ENCODE measurements around the gene OST4.

The OST4 gene

GRCh38 chr2:27092696-27093429 is 21.4 kb upstream of the OST4 start:
- DNase-seq: no peak

DNA sequence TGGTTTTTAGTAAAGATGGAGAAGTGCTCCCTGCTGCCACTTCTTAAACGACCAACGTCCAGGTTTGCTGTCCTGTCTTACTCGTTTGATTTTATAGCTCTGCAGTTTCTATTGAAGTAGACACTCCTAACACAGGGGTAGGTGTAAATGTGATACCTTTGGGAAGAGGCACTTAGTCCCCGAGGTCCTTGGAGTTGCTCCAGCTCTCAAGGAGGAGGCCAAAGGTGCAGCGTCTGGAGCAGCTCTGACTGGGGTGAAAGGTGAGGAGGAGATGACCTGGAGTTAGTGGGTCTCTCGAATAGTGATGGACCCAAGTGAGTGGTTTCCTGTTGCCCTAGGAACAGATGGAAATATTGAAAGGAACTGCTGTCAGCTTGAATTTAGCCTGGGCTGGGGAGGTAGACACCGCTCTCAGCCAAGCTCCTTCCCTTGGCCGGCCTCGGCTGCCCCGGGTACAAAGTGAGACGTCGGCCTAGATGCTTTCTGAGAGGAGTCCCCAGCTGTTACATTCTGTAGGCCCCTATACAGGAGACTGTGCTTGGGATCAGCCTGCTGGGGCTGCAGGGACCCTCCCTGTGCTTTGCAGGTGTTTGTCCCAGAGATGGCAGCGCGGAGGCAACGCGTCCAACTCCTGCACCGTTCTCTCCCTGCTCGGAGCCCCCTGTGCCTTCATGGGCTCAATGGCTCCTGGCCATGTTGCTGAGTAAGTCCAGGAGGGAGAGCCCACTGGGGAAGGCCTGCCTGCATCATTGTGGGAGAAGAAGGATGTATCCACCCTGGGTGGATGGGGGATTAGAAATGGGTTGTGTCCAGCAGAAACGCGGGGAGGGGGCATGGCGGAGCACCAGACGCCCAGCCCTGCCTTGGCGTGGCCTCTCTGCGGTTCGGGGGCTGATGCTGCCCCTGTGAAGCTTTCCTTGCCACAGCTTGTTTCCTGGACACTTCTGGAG is 20.6 kb upstream of the OST4 start:
- no peak for DNase-seq

DNA sequence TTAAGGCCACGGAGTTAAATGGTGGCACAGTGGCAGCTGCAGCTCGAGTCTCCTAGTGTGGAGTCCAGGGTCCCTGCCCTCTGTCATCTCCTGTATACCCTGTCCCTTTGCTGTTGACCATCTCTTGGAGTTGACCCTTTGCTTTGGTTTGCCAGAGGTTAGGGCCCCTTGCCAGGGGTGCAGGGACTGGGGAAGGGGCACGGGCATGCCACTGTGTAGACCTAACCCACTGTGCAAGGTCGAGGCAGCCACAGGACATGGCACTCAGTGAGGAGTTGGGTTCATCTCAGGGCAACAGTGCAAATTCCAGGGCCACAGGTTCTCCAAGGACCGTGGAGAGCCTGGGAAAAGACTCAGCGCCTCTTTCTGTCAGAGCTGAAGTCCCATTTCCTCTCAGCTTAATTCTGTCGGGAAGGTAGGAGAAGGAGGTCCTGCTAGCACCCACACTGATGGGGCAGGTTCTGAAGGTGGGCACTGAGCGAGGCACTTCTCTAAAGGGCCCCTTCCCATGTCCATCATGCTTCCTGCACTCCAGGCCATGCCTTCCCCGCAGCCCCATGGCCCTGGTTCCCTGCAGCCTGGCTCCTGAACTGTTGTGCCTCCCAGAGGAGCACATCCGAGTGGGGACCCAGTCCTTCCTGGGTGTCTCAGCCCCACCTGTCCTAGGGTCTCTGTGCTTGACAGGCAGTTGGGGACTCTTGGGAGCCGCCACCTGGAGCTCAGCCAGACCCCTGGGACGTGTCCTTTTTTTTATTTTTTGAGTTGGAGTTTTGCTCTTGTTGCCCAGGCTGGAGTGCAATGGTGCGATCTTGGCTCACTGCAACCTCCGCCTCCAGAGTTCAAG is 17.9 kb upstream of the OST4 start:
- DNase-seq: no peak

DNA sequence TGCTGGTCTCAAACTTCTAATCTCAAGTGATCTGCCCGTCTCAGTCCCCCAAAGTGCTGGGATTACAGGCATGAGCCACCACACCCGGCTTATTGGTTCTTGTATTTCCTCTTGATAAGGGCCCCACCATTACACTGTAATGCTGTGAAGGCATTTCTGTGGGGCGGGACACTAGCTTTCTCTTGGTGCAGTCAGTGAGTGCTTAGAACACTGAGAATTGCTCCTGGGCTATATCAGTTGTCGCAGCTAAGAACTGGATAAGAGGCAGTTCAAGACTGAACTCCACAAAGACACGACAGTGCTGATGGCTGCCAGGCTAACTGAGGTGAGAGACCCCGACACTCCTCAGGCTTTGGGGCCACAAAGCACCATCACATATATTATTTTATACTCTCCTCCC is 17.2 kb upstream of the OST4 start:
- DNase-seq: no peak

GRCh38 chr2:27087823-27088410 is 16.5 kb upstream of the OST4 start:
- no peak for DNase-seq

DNA sequence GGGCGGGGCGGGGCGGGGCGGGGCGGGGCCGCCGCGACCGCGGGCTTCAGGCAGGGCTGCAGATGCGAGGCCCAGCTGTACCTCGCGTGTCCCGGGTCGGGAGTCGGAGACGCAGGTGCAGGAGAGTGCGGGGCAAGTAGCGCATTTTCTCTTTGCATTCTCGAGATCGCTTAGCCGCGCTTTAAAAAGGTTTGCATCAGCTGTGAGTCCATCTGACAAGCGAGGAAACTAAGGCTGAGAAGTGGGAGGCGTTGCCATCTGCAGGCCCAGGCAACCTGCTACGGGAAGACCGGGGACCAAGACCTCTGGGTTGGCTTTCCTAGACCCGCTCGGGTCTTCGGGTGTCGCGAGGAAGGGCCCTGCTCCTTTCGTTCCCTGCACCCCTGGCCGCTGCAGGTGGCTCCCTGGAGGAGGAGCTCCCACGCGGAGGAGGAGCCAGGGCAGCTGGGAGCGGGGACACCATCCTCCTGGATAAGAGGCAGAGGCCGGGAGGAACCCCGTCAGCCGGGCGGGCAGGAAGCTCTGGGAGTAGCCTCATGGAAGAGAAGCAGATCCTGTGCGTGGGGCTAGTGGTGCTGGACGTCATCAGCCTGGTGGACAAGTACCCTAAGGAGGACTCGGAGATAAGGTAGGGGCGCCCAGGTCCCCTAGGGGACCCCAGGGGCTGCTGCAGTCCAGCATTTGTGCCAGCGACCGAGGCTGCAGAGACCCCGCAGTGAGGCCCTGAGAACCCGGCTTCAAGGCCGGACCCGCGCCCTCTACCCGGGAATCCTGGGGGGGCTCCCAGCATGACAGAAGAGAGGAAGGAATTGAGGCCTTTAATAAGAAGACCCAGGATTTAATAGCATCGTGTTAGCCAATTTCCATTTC is 15.5 kb upstream of the OST4 start, which contains the start of gene KHK:
Gene KHK, plus strand, starts transcription at position 49 of the 870 bp plus-strand sequence. Its CDS starts 488 bp downstream, at position 537.
- DNase-seq: peak; percentile 76

GRCh38 chr2:27086090-27086723 is 14.8 kb upstream of the OST4 start:
- peak; percentile 95 for DNase-seq

DNA sequence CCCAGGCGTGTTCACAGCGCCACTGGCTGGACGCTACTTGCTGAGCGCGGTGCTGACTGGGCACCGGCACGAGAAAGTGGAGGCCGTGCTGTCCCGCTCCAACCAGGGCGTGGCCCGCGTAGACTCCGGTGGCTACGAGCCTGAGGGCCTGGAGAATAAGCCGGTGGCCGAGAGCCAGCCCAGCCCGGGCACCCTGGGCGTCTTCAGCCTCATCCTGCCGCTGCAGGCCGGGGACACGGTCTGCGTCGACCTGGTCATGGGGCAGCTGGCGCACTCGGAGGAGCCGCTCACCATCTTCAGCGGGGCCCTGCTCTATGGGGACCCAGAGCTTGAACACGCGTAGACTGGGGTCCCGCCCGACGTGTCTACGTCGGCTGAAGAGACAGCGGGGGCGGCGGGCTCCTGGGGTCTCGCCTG is 14.2 kb upstream of the OST4 start:
- peak; percentile 59 for DNase-seq

- DNase-seq: no peak
Measured at GRCh38 chr2:27085062-27085672, 13.7 kb upstream of the OST4 start.

- DNase-seq: no peak
Measured at GRCh38 chr2:27084297-27085061, 13.0 kb upstream of the OST4 start.

- DNase-seq: no peak
Measured at GRCh38 chr2:27083410-27084296, 12.2 kb upstream of the OST4 start.

DNA sequence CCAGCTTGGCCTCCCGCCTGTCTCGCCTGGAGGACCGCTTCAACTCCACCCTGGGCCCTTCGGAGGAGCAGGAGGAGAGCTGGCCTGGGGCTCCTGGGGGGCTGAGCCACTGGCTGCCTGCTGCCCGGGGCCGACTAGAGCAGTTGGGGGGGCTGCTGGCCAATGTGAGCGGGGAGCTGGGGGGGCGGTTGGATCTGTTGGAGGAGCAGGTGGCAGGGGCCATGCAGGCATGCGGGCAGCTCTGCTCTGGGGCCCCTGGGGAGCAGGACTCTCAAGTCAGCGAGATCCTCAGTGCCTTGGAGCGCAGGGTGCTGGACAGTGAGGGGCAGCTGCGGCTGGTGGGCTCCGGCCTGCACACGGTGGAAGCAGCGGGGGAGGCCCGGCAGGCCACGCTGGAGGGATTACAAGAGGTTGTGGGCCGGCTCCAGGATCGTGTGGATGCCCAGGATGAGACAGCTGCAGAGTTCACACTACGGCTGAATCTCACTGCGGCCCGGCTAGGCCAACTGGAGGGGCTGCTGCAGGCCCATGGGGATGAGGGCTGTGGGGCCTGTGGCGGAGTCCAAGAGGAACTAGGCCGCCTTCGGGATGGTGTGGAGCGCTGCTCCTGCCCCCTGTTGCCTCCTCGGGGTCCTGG is 11.4 kb upstream of the OST4 start:
- no peak for DNase-seq

DNA sequence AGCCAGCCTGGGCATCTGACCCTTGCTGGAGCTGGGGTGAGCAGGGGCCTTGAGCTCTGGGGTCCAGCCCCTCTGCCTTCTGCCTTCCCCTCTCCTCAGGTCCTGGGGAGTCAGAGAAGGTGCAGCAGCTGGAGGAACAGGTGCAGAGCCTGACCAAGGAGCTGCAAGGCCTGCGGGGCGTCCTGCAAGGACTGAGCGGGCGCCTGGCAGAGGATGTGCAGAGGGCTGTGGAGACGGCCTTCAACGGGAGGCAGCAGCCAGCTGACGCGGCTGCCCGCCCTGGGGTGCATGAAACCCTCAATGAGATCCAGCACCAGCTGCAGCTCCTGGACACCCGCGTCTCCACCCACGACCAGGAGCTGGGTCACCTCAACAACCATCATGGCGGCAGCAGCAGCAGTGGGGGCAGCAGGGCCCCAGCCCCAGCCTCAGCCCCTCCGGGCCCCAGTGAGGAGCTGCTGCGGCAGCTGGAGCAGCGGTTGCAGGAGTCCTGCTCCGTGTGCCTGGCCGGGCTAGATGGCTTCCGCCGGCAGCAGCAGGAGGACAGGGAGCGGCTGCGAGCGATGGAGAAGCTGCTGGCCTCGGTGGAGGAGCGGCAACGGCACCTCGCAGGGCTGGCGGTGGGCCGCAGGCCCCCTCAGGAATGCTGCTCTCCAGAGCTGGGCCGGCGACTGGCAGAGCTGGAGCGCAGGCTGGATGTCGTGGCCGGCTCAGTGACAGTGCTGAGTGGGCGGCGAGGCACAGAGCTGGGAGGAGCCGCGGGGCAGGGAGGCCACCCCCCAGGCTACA is 10.7 kb upstream of the OST4 start:
- DNase-seq: no peak

GRCh38 chr2:27080603-27080936 is 9.1 kb upstream of the OST4 start:
- DNase-seq: no peak

- DNase-seq: no peak
Measured at GRCh38 chr2:27080140-27080469, 8.7 kb upstream of the OST4 start.

DNA sequence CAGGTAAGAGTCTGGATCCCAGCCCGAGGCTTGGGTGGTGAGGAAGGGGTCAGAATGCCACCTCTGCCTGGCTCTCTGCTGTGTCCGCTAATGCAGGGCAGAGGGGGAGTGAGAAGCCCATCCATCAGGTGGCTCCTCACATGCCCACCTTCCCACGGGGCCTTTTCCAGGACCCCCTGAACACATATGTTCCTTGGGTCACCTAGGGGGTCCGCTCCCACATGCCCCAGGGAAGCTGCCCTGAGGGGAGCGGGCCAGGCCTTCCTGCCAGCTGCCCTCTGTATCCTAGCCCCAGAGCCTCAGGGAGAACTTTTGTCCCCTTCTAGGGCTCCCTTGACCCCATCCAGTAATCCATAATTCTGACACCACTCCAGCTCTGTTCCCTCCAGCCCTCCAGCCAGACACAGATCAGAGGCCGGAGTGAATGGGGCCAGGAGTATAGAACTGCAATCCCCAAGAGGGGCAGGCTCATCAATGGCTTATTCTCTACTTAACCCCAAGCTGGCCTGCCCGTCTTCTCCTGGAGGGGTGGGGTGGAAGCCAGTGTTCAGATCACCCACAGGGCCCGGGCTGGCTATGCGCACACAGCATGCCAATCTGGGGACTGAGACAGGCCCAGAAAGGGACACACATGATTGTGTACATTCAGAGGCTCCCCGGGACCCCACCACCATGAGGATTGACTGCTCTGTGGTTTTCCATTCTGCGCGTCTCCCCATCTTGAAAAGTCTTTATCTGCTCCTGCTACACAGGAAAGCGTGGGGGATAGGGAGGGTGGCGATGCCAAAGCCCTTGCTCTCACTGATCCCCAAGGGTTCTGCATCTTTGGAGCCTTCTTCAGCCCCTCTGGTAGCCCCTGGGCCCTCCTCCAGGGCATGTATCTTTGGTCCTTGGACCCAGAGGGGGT is 8.0 kb upstream of the OST4 start:
- DNase-seq: peak; percentile 32

Data from NCI-H82 (cell line).